ENCODE measurements around the gene POU6F2.
A peak's percentile ranks its signal among the peaks of the same experiment; 100 is the strongest.
"Not testable (repeated sequence)": the region's sequence is repeated elsewhere in the genome, so short reads cannot be mapped to it uniquely, and the experiment has no call there.

Gene POU6F2

GRCh38 chr7:38951213-38951612, 26.5 kb upstream of the POU6F2 start:
- in situ Hi-C loops (cut with HindIII; ENCODE audit: low pct_unique_long_range_greater_than_20kb, low sequenced_read_pairs) = no loop called here

GRCh38 chr7:38953227-38953626, 24.5 kb upstream of the POU6F2 start:
- no peak for TF ChIP-seq JUND (IDR thresholded peaks at IDR 0.05; ENCODE audit: low read depth)
- no peak for DNase-seq (ENCODE audit: low read depth in 1 of 2, low spot score in 1 of 2)
- in situ Hi-C loops (cut with HindIII; ENCODE audit: low pct_unique_long_range_greater_than_20kb, low sequenced_read_pairs) = no loop called here

More at GRCh38 chr7:38951213-38951612, 26.5 kb upstream of the POU6F2 start:
- TF ChIP-seq JUND (IDR thresholded peaks at IDR 0.05; ENCODE audit: low read depth) = no peak
- no peak for DNase-seq (ENCODE audit: low read depth in 1 of 2, low spot score in 1 of 2)

- no peak for DNase-seq (ENCODE audit: low read depth in 1 of 2, low spot score in 1 of 2)
- no peak for TF ChIP-seq JUND (IDR thresholded peaks at IDR 0.05; ENCODE audit: low read depth)
- in situ Hi-C loops (cut with HindIII; ENCODE audit: low pct_unique_long_range_greater_than_20kb, low sequenced_read_pairs) = no loop called here
Measured at GRCh38 chr7:38953971-38954370, 23.7 kb upstream of the POU6F2 start.

- in situ Hi-C loops (cut with HindIII; ENCODE audit: low pct_unique_long_range_greater_than_20kb, low sequenced_read_pairs) = no loop called here
- TF ChIP-seq JUND (IDR thresholded peaks at IDR 0.05; ENCODE audit: low read depth) = no peak
- no peak for DNase-seq (ENCODE audit: low read depth in 1 of 2, low spot score in 1 of 2)
Measured at GRCh38 chr7:38955892-38956291, 21.8 kb upstream of the POU6F2 start.

- in situ Hi-C loops (cut with HindIII; ENCODE audit: low pct_unique_long_range_greater_than_20kb, low sequenced_read_pairs) = no loop called here
- no peak for TF ChIP-seq JUND (IDR thresholded peaks at IDR 0.05; ENCODE audit: low read depth)
- no peak for DNase-seq (ENCODE audit: low read depth in 1 of 2, low spot score in 1 of 2)
Measured at GRCh38 chr7:38962028-38962427, 15.7 kb upstream of the POU6F2 start.

GRCh38 chr7:38964921-38965320, 12.8 kb upstream of the POU6F2 start:
- TF ChIP-seq JUND (IDR thresholded peaks at IDR 0.05; ENCODE audit: low read depth) = no peak
- no peak for DNase-seq (ENCODE audit: low read depth in 1 of 2, low spot score in 1 of 2)
- in situ Hi-C loops (cut with HindIII; ENCODE audit: low pct_unique_long_range_greater_than_20kb, low sequenced_read_pairs) = no loop called here

- in situ Hi-C loops (cut with HindIII; ENCODE audit: low pct_unique_long_range_greater_than_20kb, low sequenced_read_pairs) = no loop called here
- no peak for DNase-seq (ENCODE audit: low read depth in 1 of 2, low spot score in 1 of 2)
- no peak for TF ChIP-seq JUND (IDR thresholded peaks at IDR 0.05; ENCODE audit: low read depth)
Measured at GRCh38 chr7:38973760-38974159, 3.9 kb upstream of the POU6F2 start.

GRCh38 chr7:38975944-38976392, 1.7 kb upstream of the POU6F2 start:
- no peak for TF ChIP-seq JUND (IDR thresholded peaks at IDR 0.05; ENCODE audit: low read depth)
- in situ Hi-C loops (cut with HindIII; ENCODE audit: low pct_unique_long_range_greater_than_20kb, low sequenced_read_pairs) = no loop called here
- no peak for DNase-seq (ENCODE audit: low read depth in 1 of 2, low spot score in 1 of 2)

GRCh38 chr7:38978491-38978890, 782 bp downstream of the POU6F2 start:
- TF ChIP-seq JUND (IDR thresholded peaks at IDR 0.05; ENCODE audit: low read depth) = no peak
- DNase-seq (ENCODE audit: low read depth in 1 of 2, low spot score in 1 of 2) = no peak
- in situ Hi-C loops (cut with HindIII; ENCODE audit: low pct_unique_long_range_greater_than_20kb, low sequenced_read_pairs) = no loop called here

- TF ChIP-seq JUND (IDR thresholded peaks at IDR 0.05; ENCODE audit: low read depth) = no peak
- no peak for DNase-seq (ENCODE audit: low read depth in 1 of 2, low spot score in 1 of 2)
- in situ Hi-C loops (cut with HindIII; ENCODE audit: low pct_unique_long_range_greater_than_20kb, low sequenced_read_pairs) = no loop called here
Measured at GRCh38 chr7:38992203-38992602, 14.5 kb downstream of the POU6F2 start.

GRCh38 chr7:39001595-39001994, 23.9 kb downstream of the POU6F2 start:
- no peak for TF ChIP-seq JUND (IDR thresholded peaks at IDR 0.05; ENCODE audit: low read depth)
- no peak for DNase-seq (ENCODE audit: low read depth in 1 of 2, low spot score in 1 of 2)
- in situ Hi-C loops (cut with HindIII; ENCODE audit: low pct_unique_long_range_greater_than_20kb, low sequenced_read_pairs) = no loop called here

- TF ChIP-seq JUND (IDR thresholded peaks at IDR 0.05; ENCODE audit: low read depth) = no peak
- in situ Hi-C loops (cut with HindIII; ENCODE audit: low pct_unique_long_range_greater_than_20kb, low sequenced_read_pairs) = no loop called here
- no peak for DNase-seq (ENCODE audit: low read depth in 1 of 2, low spot score in 1 of 2)
Measured at GRCh38 chr7:39002755-39003154, 25.0 kb downstream of the POU6F2 start.

- no peak for TF ChIP-seq JUND (IDR thresholded peaks at IDR 0.05; ENCODE audit: low read depth)
Measured at GRCh38 chr7:39005036-39005435, 27.3 kb downstream of the POU6F2 start.

GRCh38 chr7:39005461-39005860, 27.8 kb downstream of the POU6F2 start:
- TF ChIP-seq JUND (IDR thresholded peaks at IDR 0.05; ENCODE audit: low read depth) = no peak
- DNase-seq (ENCODE audit: low read depth in 1 of 2, low spot score in 1 of 2) = no peak
- in situ Hi-C loops (cut with HindIII; ENCODE audit: low pct_unique_long_range_greater_than_20kb, low sequenced_read_pairs) = no loop called here

More at GRCh38 chr7:39005036-39005435, 27.3 kb downstream of the POU6F2 start:
- DNase-seq (ENCODE audit: low read depth in 1 of 2, low spot score in 1 of 2) = no peak
- in situ Hi-C loops (cut with HindIII; ENCODE audit: low pct_unique_long_range_greater_than_20kb, low sequenced_read_pairs) = no loop called here

- in situ Hi-C loops (cut with HindIII; ENCODE audit: low pct_unique_long_range_greater_than_20kb, low sequenced_read_pairs) = not testable (repeated sequence)
- peak; percentile 19 to 56 for DNase-seq (ENCODE audit: low read depth in 1 of 2, low spot score in 1 of 2)
Measured at GRCh38 chr7:39013049-39013939, 35.6 kb downstream of the POU6F2 start.

Data from T47D (cell line).